HG02763 (cell line): ENCODE data around the gene ASCL1.

ENCODE experiments used
- ATAC-seq: cut with Tn5 transposase; IDR thresholded peaks from one replicate; pipeline ENCODE4 v1.9.1; 2021; ENCODE audit warnings: mild to moderate bottlenecking, moderate library complexity; ENCODE audit not compliant: unreplicated experiment

Gene ASCL1

DNA sequence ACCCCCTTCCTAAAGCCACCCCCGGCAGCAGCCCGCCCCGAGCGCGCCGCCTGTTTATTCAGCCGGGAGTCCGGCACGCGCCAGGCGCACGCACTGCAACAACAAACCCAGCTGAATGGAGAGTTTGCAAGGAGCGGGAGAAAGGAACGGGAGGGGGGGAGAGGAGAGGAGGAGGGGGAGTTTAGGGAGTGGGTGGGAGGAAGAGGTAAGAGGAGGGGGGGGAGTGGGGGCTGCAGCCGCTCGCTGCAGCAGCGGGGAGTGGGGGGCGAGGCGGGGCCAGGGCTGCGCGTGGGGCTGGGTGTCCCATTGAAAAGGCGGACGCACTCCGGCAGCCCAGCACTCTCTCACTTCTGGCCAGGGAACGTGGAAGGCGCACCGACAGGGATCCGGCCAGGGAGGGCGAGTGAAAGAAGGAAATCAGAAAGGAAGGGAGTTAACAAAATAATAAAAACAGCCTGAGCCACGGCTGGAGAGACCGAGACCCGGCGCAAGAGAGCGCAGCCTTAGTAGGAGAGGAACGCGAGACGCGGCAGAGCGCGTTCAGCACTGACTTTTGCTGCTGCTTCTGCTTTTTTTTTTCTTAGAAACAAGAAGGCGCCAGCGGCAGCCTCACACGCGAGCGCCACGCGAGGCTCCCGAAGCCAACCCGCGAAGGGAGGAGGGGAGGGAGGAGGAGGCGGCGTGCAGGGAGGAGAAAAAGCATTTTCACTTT, at the start of gene ASCL1:
TSS of gene ASCL1 (plus strand) at position 336 of the 712 bp plus-strand sequence. CDS start 571 bp downstream, outside the sequence.
- ATAC-seq: peak; percentile 35

DNA sequence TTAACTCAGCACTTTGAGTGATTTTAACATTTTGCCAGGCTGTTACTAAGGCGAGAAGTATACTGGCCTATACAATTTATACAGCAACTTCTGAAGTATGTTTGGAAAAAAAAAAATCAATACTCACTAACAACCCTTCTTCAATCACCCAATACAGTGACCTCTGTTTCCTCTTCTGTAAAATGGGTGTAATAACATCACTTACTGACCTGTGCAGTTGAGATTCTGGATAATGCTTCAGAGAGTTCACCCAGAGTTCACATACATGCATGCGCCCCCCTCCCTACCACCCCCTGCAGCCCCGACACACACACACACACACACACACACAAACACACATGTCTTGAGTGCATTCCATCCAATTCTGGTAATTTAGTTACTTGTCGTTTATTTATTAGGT, 49.6 kb upstream of the ASCL1 start:
- no peak for ATAC-seq

DNA sequence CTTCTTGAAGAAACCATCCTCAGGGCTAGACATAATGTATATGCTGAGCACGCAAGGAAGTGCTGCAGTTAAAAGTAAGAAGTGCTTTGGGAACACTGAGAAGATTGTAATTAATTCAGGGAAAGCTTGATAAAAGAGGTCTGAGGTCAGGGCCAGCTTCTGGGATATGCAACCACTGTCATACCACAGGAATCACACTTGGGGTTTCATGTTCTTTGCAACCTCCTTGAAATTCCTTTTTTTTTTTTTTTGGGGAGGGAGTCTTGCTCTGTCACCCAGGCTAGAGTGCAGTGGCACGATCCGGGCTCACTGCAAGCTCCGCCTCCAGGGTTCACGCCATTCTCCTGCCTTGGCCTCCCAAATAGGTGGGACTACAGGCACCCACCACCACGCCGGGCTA, 47.3 kb upstream of the ASCL1 start:
- ATAC-seq: no peak

DNA sequence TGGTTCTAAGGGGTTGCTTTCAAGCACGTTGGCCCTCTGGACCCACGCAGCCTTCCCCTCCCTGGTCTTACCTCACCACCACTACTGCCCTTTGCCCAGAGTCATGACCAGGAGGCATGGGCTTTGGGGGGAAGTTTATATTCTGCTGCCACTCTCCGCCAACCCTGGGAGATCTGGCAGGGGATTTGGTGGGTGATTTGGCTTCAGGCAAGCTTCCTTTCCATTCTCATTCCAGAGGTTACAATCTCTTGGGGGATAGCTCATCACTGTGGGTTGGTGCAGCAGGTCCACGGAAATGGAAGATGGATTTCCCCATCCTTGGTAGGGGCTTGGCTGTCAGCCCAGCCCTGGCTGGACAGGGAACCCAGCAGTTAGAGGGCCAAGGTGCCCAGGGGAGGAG, 46.7 kb upstream of the ASCL1 start:
- no peak for ATAC-seq

DNA sequence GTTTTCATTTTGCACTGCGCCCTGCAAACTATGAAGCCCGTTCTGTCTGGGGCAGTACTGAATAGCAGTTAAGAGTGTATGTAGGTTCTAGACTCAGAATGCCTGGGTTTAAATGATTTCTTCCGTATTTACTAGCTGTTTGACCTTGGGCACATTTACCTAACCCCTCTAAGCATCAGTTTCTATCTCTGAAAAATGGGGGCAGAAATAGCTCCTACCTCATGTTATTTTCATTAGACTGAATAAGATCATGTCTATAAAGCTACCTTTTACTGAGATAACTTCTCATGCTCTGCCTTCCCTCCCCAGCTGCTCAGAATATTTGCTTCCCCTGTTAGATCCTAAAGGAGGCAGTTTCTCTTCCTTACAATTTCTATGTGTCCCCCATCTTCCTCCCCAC, 46.2 kb upstream of the ASCL1 start:
- no peak for ATAC-seq

DNA sequence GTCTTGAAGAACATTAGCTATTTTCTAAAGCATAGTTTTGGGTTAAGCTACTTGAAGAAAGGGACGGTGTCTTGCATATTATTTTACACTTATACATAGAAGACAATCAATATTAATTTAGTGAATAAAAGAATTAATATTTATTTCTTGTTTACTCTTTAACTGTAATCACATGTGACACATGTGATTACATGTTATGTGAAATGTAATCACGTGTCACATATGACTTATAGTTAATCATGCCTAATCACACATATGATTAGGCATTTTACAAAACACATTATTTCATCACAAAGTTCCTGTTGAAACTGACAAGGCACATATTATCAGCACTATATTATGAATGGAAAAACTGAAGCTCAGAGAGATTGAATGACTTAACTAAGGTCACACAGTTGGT, 45.2 kb upstream of the ASCL1 start:
- no peak for ATAC-seq

DNA sequence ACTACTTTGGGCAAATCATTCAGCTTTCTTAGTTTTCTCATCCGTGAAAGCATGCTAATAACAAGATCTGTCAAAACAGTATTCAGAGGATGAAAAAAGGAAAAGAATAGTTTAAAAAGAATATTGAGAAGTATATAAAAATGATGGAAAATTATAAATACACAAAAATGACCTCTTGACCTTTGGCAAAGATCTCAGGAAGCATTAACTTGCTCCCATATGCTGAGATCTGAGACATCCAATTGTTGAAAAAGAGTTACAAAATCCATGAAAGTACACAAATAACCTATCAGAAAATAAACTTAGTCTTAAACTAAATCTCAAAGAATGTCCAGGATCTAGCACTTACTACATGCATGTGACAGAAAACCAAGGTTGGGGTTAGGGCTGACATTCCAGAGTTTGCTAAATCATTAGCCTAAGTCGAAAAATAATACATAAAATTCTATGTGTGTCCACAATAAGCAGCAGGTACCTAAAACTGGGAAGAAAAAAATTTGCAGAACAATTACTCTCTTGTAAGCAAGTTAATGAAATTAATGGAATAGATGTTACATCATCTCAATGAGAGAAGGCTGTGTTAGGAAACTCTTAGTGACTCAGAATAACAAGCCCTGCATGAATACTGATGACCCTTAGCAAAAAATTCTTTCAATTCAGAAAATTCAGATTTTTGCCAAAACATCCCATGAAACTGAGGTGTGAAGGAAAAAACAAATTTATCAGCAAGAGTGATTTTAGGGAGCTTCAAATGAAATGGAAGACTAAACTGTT, 43.8 kb upstream of the ASCL1 start:
- ATAC-seq: no peak

DNA sequence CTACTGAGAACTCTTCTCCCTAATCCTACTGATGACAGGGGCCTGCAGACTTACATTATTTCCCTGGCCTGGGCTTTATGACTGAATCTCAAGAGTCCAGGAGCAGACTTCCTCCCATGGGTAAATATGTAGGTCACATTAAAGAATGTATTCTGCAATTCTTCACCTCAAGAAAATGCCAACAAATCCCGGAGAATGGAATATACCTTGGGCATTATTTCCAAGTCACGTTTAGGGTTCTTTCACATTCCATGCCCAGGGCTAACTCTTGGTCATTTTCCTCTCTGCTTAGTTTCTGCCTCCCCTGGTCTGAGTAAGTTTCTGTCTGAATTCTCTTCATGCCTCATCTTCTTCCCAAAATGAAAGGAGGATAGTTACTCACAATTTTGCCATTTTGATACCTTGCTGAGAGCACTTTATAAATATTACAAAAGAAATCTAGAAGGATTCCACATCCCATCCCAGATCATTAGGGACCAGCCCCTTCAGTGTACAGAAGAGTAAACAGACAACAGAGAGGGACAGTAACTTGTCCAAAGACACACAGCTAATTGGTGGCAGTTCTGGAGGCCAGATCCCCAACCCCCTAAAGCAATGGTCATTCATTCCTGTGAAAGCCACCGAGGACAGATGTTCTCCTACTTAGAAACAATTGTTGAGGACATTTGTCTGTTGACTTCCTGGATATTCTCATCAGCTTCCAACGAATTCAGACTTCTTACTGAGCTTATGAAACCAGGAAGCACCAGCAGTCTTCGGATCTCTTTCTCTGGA, 41.0 kb upstream of the ASCL1 start:
- no peak for ATAC-seq

DNA sequence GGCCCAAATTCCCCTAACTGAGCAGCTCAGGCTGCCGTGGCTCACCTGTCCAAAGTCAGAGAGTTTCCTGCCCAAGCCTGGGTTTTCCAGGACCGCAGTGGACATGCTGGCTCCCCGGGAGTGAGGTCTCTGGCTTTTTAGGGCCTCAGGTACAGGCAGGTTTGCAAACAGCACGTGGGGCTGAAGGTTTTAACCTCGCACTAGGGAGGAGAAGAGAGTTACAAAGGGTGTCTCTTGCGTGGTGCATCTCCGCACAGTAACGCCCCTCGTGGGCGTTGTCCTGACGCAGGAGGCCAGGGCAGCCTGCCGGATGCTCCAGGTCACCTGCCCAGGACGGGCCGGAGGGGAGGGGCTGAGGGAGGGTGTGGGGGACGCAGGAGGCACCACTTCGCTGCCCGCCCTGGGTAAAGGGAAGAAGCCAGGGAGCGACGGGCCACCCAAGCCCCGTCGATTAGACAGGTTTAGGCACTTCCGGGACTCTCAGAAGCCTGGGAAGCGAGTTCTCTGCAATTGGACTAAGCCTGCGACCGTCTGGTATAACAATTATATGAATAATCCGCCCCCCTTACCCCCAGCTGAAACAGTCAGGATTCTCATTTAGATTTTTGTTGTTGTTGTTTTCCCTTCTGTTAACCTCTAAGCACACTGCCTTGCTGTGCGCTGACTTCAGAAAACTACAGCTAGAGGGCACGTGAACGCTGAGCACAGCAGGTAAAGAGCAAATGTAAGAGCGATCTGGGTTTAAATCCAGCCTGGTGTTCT, 40.3 kb upstream of the ASCL1 start, which contains the start of gene PAH:
TSS of gene PAH (minus strand) at position 219 of the 762 bp plus-strand sequence. CDS start at position 105, 114 bp downstream.
- ATAC-seq: no peak

DNA sequence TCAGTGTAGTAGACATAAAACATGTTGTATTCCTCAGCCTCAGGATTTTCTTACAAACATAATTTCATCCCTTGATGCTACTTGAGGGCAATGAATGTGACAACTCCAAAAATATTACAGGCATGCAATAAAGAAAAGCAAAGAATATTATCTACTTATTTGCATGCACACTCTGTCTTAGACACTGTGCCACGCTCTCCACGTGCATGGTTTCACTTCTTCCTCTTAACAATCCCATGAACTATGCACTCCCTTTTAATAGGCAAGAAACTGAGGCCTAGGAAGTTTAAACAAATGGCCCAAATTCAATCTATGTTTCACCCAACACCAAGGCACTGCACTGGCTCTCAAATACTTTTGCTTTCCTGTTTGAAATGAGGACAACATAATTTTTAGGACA, 38.6 kb upstream of the ASCL1 start:
- ATAC-seq: no peak

DNA sequence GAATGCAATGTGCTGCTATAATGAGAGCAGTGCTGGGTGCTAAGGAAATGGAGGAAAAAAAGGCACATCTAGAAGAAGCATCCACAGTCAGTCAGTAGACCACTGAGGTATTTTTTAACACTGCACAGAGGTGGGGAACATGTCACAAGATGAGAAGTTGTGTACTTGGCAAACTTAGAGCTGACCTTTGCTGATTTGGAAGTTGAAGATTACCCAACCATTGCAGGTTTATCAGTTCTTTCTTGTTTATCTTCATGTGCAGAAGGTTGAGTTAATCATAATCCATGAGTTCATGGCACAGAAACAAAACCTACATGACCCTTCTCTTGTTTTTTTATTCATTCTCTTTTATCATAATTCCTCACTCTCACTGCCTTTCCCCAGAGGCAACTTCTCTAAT, 37.2 kb upstream of the ASCL1 start:
- no peak for ATAC-seq

DNA sequence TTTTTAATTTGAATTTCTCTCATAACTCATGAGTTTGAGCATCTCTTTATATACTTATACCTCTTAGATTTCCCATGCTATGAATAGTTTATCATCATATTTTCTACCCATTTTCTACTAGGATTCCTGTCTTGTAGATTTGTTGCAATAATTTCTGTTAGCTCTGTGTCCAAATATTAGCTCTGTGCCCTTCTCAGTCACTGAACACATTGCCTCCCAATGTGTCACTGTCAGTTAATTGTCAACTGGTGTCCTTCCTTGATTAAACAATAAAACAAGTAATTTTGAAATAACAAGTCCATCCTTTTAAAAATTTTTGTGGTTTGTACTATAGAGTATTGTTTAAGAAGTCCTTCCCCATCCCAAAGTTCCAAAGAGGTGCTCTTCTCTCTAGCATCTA, 36.2 kb upstream of the ASCL1 start:
- ATAC-seq: no peak

DNA sequence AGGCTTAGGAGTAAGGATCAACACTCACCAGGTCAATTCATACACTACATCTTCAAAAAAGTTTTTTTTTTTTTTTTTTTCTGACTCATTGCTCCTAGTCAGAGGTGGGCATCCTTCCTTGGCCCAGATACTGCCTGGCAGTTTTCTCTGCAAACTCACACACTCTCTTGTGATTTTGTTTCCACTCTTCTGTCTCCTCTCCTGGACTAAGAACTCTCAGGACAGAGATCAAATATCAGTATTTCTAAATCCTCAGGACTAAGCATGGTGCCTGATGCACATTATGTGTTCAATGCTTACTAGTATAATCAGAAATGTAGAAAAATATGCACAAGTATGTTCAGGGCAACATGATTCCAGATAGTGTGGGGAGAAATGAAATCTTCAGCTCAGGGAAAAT, 30.3 kb upstream of the ASCL1 start:
- ATAC-seq: no peak

DNA sequence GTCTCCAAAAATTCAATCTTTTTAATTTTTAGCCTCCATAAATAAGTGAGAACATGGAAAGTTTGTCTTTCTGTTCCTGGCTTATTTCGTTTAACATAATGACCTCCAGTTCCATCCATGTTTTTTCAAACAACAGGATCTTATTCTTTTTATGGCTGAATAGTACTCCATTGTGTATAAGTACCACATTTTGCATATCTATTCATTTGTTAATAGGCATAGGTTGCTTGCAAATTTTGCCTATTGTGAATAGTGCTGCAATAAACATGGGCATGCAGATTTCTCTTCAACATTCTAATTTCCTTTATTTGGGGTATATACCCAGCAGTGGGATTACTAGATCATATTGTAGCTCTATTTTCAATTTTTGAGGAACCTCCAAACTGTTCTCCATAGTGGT, 24.3 kb upstream of the ASCL1 start:
- no peak for ATAC-seq

DNA sequence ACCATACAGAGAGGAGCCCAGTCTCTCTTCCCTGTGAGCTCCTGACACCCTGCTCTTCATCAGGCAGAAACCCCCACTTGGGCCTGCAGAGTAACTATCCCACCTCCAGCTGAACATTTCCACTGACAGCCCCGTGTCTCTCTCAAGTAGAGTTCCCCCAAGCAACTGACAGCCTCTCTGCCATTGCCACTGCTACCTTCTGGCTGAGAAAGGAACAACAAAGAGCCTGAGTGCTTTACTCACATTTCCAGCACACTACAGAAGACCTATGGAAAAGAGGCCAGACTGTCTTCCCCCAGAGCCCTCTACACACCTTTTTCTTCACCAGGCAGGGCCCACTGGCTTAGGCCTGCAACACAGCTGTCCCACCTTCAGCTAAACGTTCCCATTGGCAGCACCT, 18.4 kb upstream of the ASCL1 start:
- ATAC-seq: no peak

DNA sequence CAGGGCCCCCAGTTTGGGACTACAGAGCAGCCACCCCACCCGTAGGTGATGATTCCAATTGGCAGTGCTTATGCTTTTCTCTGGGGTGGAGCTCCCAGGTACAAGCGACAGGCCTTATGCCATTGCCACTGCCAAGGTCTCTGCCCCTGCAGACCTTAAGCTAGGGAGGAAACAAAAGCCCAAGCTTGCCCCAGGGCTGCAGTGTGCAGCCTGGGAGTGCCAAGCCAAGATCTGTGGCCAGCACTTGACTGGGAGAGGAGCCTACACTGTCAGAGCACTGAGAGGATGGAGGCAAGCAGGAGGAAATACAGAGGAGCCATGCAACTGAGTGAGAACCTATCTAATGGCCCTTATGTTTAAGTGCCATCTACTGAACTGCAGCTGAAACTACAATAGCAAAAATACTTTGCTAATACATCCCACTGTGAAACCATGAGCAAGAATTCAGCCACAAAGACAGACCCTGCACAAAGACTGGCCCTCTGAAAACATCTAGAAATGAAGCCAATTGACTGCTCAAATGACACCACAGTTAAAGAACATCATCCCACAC, 17.7 kb upstream of the ASCL1 start:
- ATAC-seq: no peak

DNA sequence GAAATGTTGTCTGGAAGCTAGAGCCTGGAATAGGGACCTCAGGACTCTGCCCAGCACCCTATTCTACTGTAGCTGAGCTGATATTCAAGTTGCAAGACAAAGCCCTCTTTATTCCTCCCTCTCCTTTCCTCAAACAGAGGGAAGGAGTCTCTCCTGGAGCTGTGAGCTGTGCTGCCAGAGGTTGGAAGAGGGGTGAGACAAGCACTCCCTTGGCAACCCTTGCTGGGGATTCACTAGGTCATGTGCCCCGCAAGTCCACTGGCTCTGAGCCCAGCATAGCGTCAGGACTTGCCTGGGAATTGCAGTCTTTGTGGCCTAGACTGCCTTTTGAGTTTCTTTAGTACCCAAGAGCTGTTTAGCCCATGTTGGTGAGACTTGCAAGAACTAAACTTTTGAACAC, 11.4 kb upstream of the ASCL1 start:
- ATAC-seq: no peak

DNA sequence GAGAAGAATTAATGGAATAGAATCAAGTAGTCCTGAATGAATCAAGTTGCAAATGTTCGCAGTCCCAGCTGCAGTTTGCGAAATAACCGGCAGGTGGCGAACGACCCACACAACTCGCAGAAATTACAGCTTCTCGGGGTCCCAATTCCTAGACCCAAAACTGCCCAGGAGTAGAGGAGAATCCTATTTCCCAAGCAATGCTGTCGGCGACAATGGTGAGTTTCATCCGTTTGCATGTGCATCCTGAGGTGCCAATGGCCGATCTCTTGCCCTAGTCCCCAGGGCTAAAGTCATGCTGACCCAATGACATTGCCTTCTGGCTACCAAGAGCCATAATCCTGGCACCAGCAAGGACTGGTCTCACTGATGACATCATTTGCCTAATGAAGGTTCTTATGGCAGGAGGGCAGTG, 8.5 kb upstream of the ASCL1 start:
- ATAC-seq: no peak

DNA sequence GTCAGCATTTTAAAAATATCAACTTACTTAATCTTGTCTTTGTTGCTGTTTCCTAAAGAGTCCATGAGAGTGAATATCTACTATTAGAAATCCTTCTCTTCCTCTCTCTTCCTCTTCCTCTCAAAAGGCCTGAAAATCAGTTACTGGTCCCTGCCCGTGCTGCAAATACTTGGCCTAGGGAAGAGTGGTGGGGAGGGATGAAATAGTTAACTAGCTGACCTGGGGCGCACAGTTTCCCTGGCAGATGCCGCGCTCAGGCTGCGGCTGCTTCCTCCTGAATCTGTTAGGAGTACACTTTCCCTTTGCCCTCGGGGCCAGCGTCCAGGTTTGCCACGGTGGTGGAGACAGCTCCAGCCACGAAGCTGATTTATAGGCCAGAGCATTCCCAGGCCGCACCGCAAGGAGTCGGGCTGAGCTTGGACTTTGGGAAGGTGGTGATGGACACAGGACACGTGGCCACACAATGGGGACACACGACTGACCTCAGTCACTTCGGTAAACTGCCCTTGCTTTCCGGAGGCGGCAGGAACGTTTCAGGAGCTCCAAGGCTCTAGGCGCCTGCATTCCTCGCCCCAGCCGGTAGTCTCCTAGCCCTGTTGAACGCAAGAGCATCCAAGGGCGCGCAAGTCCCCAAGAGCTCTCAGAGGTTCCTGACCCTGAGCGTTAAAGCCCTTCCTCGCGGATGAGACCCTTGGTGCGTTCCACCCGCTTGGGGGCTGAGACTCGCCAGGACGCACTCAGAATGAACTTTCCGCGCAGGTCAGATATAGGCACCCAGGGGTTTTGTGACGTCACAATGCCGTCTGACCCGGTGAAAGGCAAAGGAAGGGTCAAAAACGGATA, 7.1 kb upstream of the ASCL1 start:
- ATAC-seq: no peak
